Spleen (tissue), 13 donors: ENCODE data around the gene TDO2. TPM values are rescaled to one million over a fixed set of nuclear protein-coding genes. Genes with fewer than 3 reads are reported as not detected.

ENCODE experiments used
- DNase-seq: peaks from one replicate; pipeline ENCODE4 v3.0.0-alpha.2; 2020
- H3K27ac ChIP-seq, 8 donors: fragments of 200-600 bp; sonication (generic) in 7 of 8; 1 replicate in 4 of 8; 2 replicates in 4 of 8; pipeline versions ENCODE4 v1.5.0 to v1.8.0; 2016 to 2021; ENCODE audit warnings: inconsistent platforms in 4 of 8, mild to moderate bottlenecking in 4 of 8, moderate library complexity in 1 of 8
- H3K27me3 ChIP-seq, 7 donors: fragments of 200-600 bp; sonication (generic) in 6 of 7; replicated peaks in 1 of 7; 1 replicate in 4 of 7; 2 replicates in 3 of 7; pipeline versions ENCODE4 v1.5.0 to v1.8.0; 2016 to 2021; ENCODE audit warnings: inconsistent platforms in 3 of 7, mild to moderate bottlenecking in 1 of 7
- H3K36me3 ChIP-seq, 6 donors: fragments of 200-600 bp; sonication (generic) in 5 of 6; 1 replicate in 4 of 6; 2 replicates in 2 of 6; pipeline versions ENCODE4 v1.5.0 to v1.8.0; 2016 to 2021; ENCODE audit warnings: inconsistent platforms in 2 of 6
- H3K4me1 ChIP-seq, 6 donors: fragments of 200-600 bp; sonication (generic) in 5 of 6; 1 replicate in 3 of 6; 2 replicates in 3 of 6; pipeline versions ENCODE4 v1.5.0 to v1.8.0; 2016 to 2021; ENCODE audit warnings: inconsistent platforms in 3 of 6
- H3K4me3 ChIP-seq, 8 donors: fragments of 200-600 bp; sonication (generic) in 7 of 8; 1 replicate in 4 of 8; 2 replicates in 4 of 8; pipeline versions ENCODE4 v1.5.0 to v1.8.0; 2016 to 2021; ENCODE audit warnings: inconsistent platforms in 4 of 8, mild to moderate bottlenecking in 4 of 8, moderate library complexity in 2 of 8
- H3K9me3 ChIP-seq, 8 donors: fragments of 200-600 bp; sonication (generic) in 7 of 8; 1 replicate in 4 of 8; 2 replicates in 4 of 8; pipeline versions ENCODE4 v1.5.0 to v1.8.0; 2016 to 2021; ENCODE audit warnings: inconsistent platforms in 4 of 8
- POLR2A ChIP-seq, 3 donors: fragments of 450-650 bp; IDR thresholded peaks; one replicate each; pipeline ENCODE4 v1.5.1; 2017; ENCODE audit warnings: antibody characterized with exemption in 3 of 3, mild to moderate bottlenecking in 1 of 3
- POLR2AphosphoS5 ChIP-seq, 3 donors: sonication (generic); formaldehyde crosslinking; IDR thresholded peaks; one replicate each; pipeline ENCODE4 v1.5.1; 2017; ENCODE audit warnings: antibody characterized with exemption in 3 of 3
- WGBS, 5 donors: extraction: QIAGEN DNeasy Blood & Tissue Kit in 3 of 5; methylation state at CpG; one replicate each; pipeline versions ENCODE4 v1.1.5 to v1.1.7; 2013 to 2018; 5-methylcytosine and 5-hydroxymethylcytosine counted together
- intact Hi-C: fragments of 100-400 bp; cut with DNase I; formaldehyde crosslinking; loops from one replicate; pipeline ENCODE4 v1.15.0; 2023; ENCODE audit warnings: low total_unique reads
- long read RNA-seq, 2 donors: transcript quantifications; one replicate each; lab custom pipeline, GENCODE V29; 2026
- polyA plus RNA-seq, 3 donors: library from polyadenylated mRNA; stranded (reverse); fragments of 200-250 nt; gene quantifications; one replicate each; pipeline ENCODE4 v1.2.1, GENCODE V29; 2013
- total RNA-seq, 7 donors: library from RNA; depleted of rRNA in 3 of 7; stranded (reverse); fragments of >200 nt in 3 of 7; fragmentation: NEBNext Ultra II Directional in 4 of 7; extraction: Animal tissue kit (Norgen Biotek cat#: 25700) in 4 of 7; gene quantifications; one replicate each; pipeline versions ENCODE4 v1.1.0 to v1.2.1, GENCODE V29; 2016 to 2021
- TF ChIP-seq, protein P1 (sequence below), 11 experiments: fragments of 200-600 bp in 7 of 11; fragments of 450-650 bp in 4 of 11; sonication (generic) in 4 of 11; IDR thresholded peaks in 8 of 11; conservative IDR thresholded peaks in 3 of 11; 1 replicate in 7 of 11; 2 replicates in 4 of 11; pipeline versions ENCODE4 v1.4.0 to v1.8.0; 2016 to 2021; ENCODE audit warnings: antibody characterized with exemption in 11 of 11, inconsistent platforms in 4 of 11, mild to moderate bottlenecking in 1 of 11
- donor health status: healthy with polysubstance abuse.
- donor health status: DM: no; HTN: no; CAD: no; lungs with moderate emphysema.
- donor health status: DM: no; HTN: no; CAD: no.
- donor health status: Bipolar disorder and iron deficiency.
- donor health status: healthy.
- donor health status: DM: no; HTN: no; CAD: no.
- donor health status: DM: yes; HTN: yes; CAD: no.

TDO2 gene
- 1 to 10 TPM in 6 of 7 donors, under 1 TPM in 1; 0.39 to 3.6 (median 2.4) TPM for total RNA-seq
- 1 to 10 TPM in 1 of 3 donors, under 1 TPM in 2; 0.37 to 2.3 (median 0.74) TPM for polyA plus RNA-seq
- long read RNA-seq, donor 1 = 0 reads
- long read RNA-seq, donor 2, partial matches to known transcripts = 0 of 1 reads
- long read RNA-seq, donor 2, other reads (novel, unspliced or antisense) = 0 of 1 reads

GRCh38 chr4:155903453-155903852, at the start of gene TDO2:
TSS of gene TDO2 (plus strand) at chr4:155903696. CDS start at chr4:155903759, 63 bp downstream.
- H3K27me3 ChIP-seq = no peaks in the 10 kb centered on the region
- 45 to 85% (median 72%) methylated on average over 1 of the region's 1 CpG for WGBS, 5 donors

DNA sequence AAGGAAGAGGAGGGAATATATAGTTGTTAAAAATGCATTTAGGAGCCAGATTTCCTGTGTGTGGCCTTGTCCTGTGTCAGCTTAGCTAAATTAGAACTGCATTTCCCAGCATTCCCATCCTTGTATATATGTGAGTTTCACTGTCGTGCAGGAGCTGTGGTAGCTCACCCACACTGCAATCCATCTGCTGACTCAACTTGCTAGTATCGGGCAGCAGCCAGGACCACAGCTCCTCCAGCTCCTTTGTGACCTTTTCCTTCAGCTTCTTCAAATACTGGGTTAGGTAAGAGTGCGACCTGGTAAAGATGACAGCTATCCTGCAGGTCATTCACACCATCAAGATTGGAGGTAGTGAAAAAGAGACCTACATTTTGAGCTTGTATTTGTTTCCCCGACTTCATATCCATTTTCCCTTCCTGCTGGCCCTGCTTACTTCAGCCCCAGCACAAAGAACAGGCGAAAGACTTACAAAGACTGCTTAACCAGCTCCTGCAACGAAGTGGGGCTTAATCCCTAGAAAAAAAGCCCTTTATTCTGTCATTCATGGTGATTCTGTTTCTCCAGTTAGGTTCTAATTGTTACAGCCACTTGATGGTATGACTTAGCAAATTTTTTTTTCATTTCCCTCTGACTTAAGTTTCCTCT, 48.8 kb upstream of the TDO2 start:
- H3K36me3 ChIP-seq = no peaks in the 10 kb centered on the region
- 58 to 69% (median 60%) methylated on average over 6 of the region's 6 CpGs for whole genome bisulfite sequencing, 5 donors
- no peak overlapping the region for H3K4me3 ChIP-seq
- no peaks in the 10 kb centered on the region for H3K4me1 ChIP-seq
- TF ChIP-seq, protein P1, sequence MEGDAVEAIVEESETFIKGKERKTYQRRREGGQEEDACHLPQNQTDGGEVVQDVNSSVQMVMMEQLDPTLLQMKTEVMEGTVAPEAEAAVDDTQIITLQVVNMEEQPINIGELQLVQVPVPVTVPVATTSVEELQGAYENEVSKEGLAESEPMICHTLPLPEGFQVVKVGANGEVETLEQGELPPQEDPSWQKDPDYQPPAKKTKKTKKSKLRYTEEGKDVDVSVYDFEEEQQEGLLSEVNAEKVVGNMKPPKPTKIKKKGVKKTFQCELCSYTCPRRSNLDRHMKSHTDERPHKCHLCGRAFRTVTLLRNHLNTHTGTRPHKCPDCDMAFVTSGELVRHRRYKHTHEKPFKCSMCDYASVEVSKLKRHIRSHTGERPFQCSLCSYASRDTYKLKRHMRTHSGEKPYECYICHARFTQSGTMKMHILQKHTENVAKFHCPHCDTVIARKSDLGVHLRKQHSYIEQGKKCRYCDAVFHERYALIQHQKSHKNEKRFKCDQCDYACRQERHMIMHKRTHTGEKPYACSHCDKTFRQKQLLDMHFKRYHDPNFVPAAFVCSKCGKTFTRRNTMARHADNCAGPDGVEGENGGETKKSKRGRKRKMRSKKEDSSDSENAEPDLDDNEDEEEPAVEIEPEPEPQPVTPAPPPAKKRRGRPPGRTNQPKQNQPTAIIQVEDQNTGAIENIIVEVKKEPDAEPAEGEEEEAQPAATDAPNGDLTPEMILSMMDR (IDR thresholded peaks at IDR 0.05 in 8 of 11, conservative IDR thresholded peaks at IDR 0.05 in 3 of 11) = no peak
- TF ChIP-seq POLR2AphosphoS5 (IDR thresholded peaks at IDR 0.05) (no peak), POLR2A (IDR thresholded peaks at IDR 0.05) (no peak)
- H3K27me3 ChIP-seq = no peaks in the 10 kb centered on the region
- DNase-seq = no peak
- intact Hi-C loops = no loop called here
- peaks cover 0 to 4% (median 0%) of the 10 kb centered on the region in 8 donors for H3K9me3 ChIP-seq
- no peak overlapping the region for H3K27ac ChIP-seq

More at GRCh38 chr4:155903453-155903852, at the start of gene TDO2:
- intact Hi-C loops = no loop called here
- TF ChIP-seq, protein P1 (IDR thresholded peaks at IDR 0.05 in 8 of 11, conservative IDR thresholded peaks at IDR 0.05 in 3 of 11) = no peak
- TF ChIP-seq POLR2A (IDR thresholded peaks at IDR 0.05) (no peak), POLR2AphosphoS5 (IDR thresholded peaks at IDR 0.05) (no peak)
- Histone ChIP-seq H3K27ac (no peak within 1 kb of the TSS), H3K9me3 (peaks cover 0 to 10% (median 2%) of the 10 kb centered on the region in 8 donors), H3K36me3 (no peaks in the 10 kb centered on the region), H3K4me3 (no peak within 1 kb of the TSS), H3K4me1 (peaks cover 0 to 17% (median 5%) of the 10 kb centered on the region in 6 donors)
- no peak for DNase-seq

DNA sequence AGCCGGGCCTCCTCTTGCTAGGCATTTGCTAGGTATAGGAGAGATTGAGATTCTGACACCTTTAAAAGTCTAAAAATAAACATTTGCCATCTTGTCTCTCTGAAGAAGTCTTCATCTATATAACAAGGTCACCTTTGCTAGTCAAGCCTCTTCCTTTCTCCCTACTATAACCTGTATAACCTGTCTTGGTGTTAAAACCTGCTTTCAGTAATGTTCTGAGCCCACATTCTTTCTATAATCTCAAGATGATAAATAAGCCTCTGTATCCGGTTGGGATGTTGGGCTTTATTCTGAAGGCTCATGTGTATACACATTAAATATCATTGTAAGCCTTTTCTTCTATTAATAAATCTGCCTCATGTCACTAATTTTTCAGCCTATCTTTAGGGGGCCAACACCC, 47.6 kb upstream of the TDO2 start:
- DNase-seq = no peak
- intact Hi-C loops = no loop called here
- no peaks in the 10 kb centered on the region for H3K36me3 ChIP-seq

DNA sequence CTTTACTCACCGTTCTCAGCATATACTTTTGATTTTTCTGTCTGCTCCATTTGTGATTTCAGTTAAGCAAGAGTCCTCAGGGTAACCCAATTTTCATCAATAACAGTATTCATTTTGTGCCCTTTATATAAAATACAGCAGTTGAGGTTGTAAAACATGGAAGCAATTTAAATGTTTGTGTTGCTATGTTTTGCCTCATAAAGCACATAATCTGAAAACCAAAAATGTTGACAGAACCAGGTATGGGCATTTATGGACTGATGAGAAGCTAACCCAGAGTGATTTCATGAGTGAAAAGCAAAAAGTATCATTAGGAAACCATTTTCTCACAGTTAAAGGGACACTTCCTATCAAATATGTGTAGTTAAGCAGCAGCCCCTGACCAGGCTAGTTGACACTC, 37.3 kb upstream of the TDO2 start, which contains the start of gene ASIC5:
ASIC5 (minus strand) TSS at position 101 of the 400 bp plus-strand sequence; CDS start at position 50, 51 bp downstream.
- H3K4me3 ChIP-seq = no peak within 1 kb of the TSS
- TF ChIP-seq, protein P1 (IDR thresholded peaks at IDR 0.05 in 8 of 11, conservative IDR thresholded peaks at IDR 0.05 in 3 of 11) = no peak
- no peak for TF ChIP-seq POLR2A (IDR thresholded peaks at IDR 0.05)
- WGBS, 5 donors = 0 to 43% (median 0%) methylated on average over 1 of the region's 1 CpG

More for the DNA sequence above, 47.6 kb upstream of the TDO2 start:
- Histone ChIP-seq H3K27me3 (no peaks in the 10 kb centered on the region), H3K4me3 (no peak overlapping the region), H3K9me3 (no peaks in the 10 kb centered on the region), H3K27ac (no peak overlapping the region), H3K4me1 (no peaks in the 10 kb centered on the region)
- 81 to 96% (median 85%) methylated on average over 2 of the region's 2 CpGs for WGBS, 5 donors
- TF ChIP-seq POLR2AphosphoS5 (IDR thresholded peaks at IDR 0.05) (no peak), POLR2A (IDR thresholded peaks at IDR 0.05) (no peak)
- TF ChIP-seq, protein P1 (IDR thresholded peaks at IDR 0.05 in 8 of 11, conservative IDR thresholded peaks at IDR 0.05 in 3 of 11) = no peak

More for the DNA sequence above, 37.3 kb upstream of the TDO2 start, which contains the start of gene ASIC5:
- Histone ChIP-seq H3K36me3 (no peaks in the 10 kb centered on the region), H3K9me3 (peaks cover 0 to 11% (median 5%) of the 10 kb centered on the region in 8 donors), H3K27ac (no peak within 1 kb of the TSS), H3K4me1 (no peaks in the 10 kb centered on the region), H3K27me3 (no peaks in the 10 kb centered on the region)
- no peak for DNase-seq
- intact Hi-C loops = no loop called here
